Pancreas (tissue), 10 donors: ENCODE results near the gene SYNPO2. TPM values are rescaled to one million over a fixed set of nuclear protein-coding genes. Genes with fewer than 3 reads are reported as not detected.

Experiments used
- ATAC-seq, 4 donors: fragments of 200-7000 bp; cut with Tn5 transposase; one replicate each; pipeline versions ENCODE4 v1.8.0 to v1.9.1; 2020; ENCODE audit warnings: mild to moderate bottlenecking in 4 of 4, moderate library complexity in 4 of 4
- DNase-seq, 6 donors: peaks; one replicate each; pipeline ENCODE4 v3.0.0-alpha.2; 2020
- FAIRE-seq: peaks from 2 replicates; lab custom pipeline; 2012; peaks lifted over from hg19 to GRCh38; lab: Jason Lieb, UNC
- H3K27ac ChIP-seq, 4 donors: fragments of 200-600 bp; sonication (generic); 1 replicate in 3 of 4; 2 replicates in 1 of 4; pipeline versions ENCODE4 v1.5.0 to v1.8.0; 2020
- H3K27me3 ChIP-seq, 4 donors: fragments of 200-600 bp; one replicate each; pipeline ENCODE4 v1.8.0; 2021
- H3K36me3 ChIP-seq, 3 donors: fragments of 200-600 bp; sonication (generic) in 1 of 3; one replicate each; pipeline versions ENCODE4 v1.5.0 to v1.8.0; 2020 to 2021
- H3K4me1 ChIP-seq, 3 donors: fragments of 200-600 bp; one replicate each; pipeline ENCODE4 v1.8.0; 2021
- H3K4me3 ChIP-seq, 4 donors: fragments of 200-600 bp; sonication (generic) in 2 of 4; one replicate each; pipeline versions ENCODE4 v1.5.0 to v1.8.0; 2020 to 2021
- H3K9me3 ChIP-seq, 4 donors: fragments of 200-600 bp; one replicate each; pipeline ENCODE4 v1.8.0; 2021
- CTCF ChIP-seq, 4 donors: fragments of 200-600 bp; sonication (generic) in 3 of 4; IDR thresholded peaks; one replicate each; pipeline versions ENCODE4 v1.5.0 to v1.8.0; 2021; ENCODE audit warnings: antibody characterized with exemption in 4 of 4
- WGBS, 2 donors: extraction: QIAGEN DNeasy Blood & Tissue Kit; methylation state at CpG; one replicate each; pipeline ENCODE4 v1.1.7; 2013; 5-methylcytosine and 5-hydroxymethylcytosine counted together
- intact Hi-C, 3 donors: fragments of 100-400 bp; cut with DNase I; formaldehyde crosslinking; loops; one replicate each; pipeline versions ENCODE4 v1.11.1 to v1.14.2; 2022
- polyA plus RNA-seq, 2 donors: library from polyadenylated mRNA; stranded (reverse); fragments of 200-250 nt; gene quantifications; one replicate each; pipeline ENCODE4 v1.2.3, GENCODE V29; 2013
- total RNA-seq, 6 donors: library from RNA; stranded (reverse); fragmentation: NEBNext Ultra II Directional in 4 of 6; extraction: Animal tissue kit (Norgen Biotek cat#: 25700) in 4 of 6; gene quantifications; one replicate each; pipeline versions ENCODE4 v1.2.1 to v1.2.4, GENCODE V29; 2021 to 2023
- donor health status: healthy with polysubstance abuse.
- donor health status: DM: no; HTN: no; CAD: no; lungs with moderate emphysema.
- donor health status: DM: no; HTN: no; CAD: no.
- donor health status: control.
- donor health status: control.
- donor health status: Bipolar disorder and iron deficiency.
- donor health status: DM: yes; HTN: yes; CAD: no.
- donor health status: DM: no; HTN: no; CAD: no.
- donor health status: DM: no; HTN: no; CAD: no.
- donor health status: DM: yes; HTN: yes; CAD: no.

SYNPO2 gene
- total and polyA plus RNA-seq, 8 donors, result 2.1 to 10.9 (median 4.1) TPM

- no peaks in the 10 kb centered on the region for H3K36me3 ChIP-seq
- H3K27ac ChIP-seq, result no peak overlapping the region
- no peaks in the 10 kb centered on the region for H3K9me3 ChIP-seq
- TF ChIP-seq CTCF (IDR thresholded peaks at IDR 0.05), result no peak
- intact Hi-C loops, result no loop called here
- WGBS, 2 donors, result 93 to 95% methylated on average over 1 of the region's 1 CpG
- DNase-seq (no peak), FAIRE-seq (no peak), ATAC-seq (no peak)
- H3K4me3 ChIP-seq, result no peak overlapping the region
- no peaks in the 10 kb centered on the region for H3K4me1 ChIP-seq
- no peaks in the 10 kb centered on the region for H3K27me3 ChIP-seq
Measured at GRCh38 chr4:119098306-119098705, 209.7 kb downstream of the SYNPO2 start.

GRCh38 chr4:119099227-119099810, 210.7 kb downstream of the SYNPO2 start:
- Histone ChIP-seq H3K27ac (no peak overlapping the region), H3K36me3 (no peaks in the 10 kb centered on the region), H3K4me3 (no peak overlapping the region), H3K9me3 (no peaks in the 10 kb centered on the region), H3K4me1 (peaks cover 0 to 4% (median 0%) of the 10 kb centered on the region in 3 donors), H3K27me3 (no peaks in the 10 kb centered on the region)
- intact Hi-C loops, result no loop called here
- TF ChIP-seq CTCF (IDR thresholded peaks at IDR 0.05), result no peak
- ATAC-seq, result peak in 2 of 4 donors; percentile 13 to 42
- no peak for DNase-seq
- no peak for FAIRE-seq
- WGBS, 2 donors, result 1 to 57% methylated on average over 1 of the region's 1 CpG

GRCh38 chr4:119100655-119101054, 212.0 kb downstream of the SYNPO2 start:
- WGBS, 2 donors, result 17 to 65% methylated on average over 1 of the region's 1 CpG
- DNase-seq, result no peak
- intact Hi-C loops, result no loop called here
- no peak overlapping the region for H3K27ac ChIP-seq
- H3K9me3 ChIP-seq, result no peaks in the 10 kb centered on the region
- H3K4me1 ChIP-seq, result peaks cover under 1 to 11% (median 7%) of the 10 kb centered on the region in 3 donors
- TF ChIP-seq CTCF (IDR thresholded peaks at IDR 0.05), result no peak
- H3K36me3 ChIP-seq, result no peaks in the 10 kb centered on the region
- peak in 2 of 4 donors; percentile 12 to 20 for ATAC-seq
- peak; percentile 29 for FAIRE-seq
- H3K4me3 ChIP-seq, result no peak overlapping the region
- H3K27me3 ChIP-seq, result no peaks in the 10 kb centered on the region

GRCh38 chr4:119103263-119103662, 214.6 kb downstream of the SYNPO2 start:
- DNase-seq, result no peak
- 43 to 68% methylated on average over 2 of the region's 2 CpGs for WGBS, 2 donors

More at GRCh38 chr4:119103263-119103662, 214.6 kb downstream of the SYNPO2 start:
- H3K4me3 ChIP-seq, result no peak overlapping the region
- H3K4me1 ChIP-seq, result peaks cover 8 to 21% (median 11%) of the 10 kb centered on the region in 3 donors
- H3K27ac ChIP-seq, result peak overlapping the region in 1 of 4 donors; percentile 8
- TF ChIP-seq CTCF (IDR thresholded peaks at IDR 0.05), result no peak
- no peaks in the 10 kb centered on the region for H3K27me3 ChIP-seq
- H3K9me3 ChIP-seq, result no peaks in the 10 kb centered on the region
- intact Hi-C loops, result no loop called here
- FAIRE-seq (peak; percentile 92), ATAC-seq (peak in 3 of 4 donors; percentile 60 to 90 (median 77))
- no peaks in the 10 kb centered on the region for H3K36me3 ChIP-seq
